Heart left ventricle (tissue), 16 donors: Measurements from ENCODE around the gene KIF20B. TPM values are rescaled to one million over a fixed set of nuclear protein-coding genes. Genes with fewer than 3 reads are reported as not detected.

ENCODE experiments used
- ATAC-seq, 4 donors: fragments of 200-7000 bp; cut with Tn5 transposase; one replicate each; pipeline ENCODE4 v1.9.1; 2020 to 2022; ENCODE audit warnings: moderate library complexity in 4 of 4, mild to moderate bottlenecking in 3 of 4, moderate number of reproducible peaks in 1 of 4
- DNase-seq, 5 donors: peaks; one replicate each; pipeline ENCODE4 v3.0.0-alpha.2; 2020
- H3K27ac ChIP-seq, 12 donors: fragments of 200-600 bp; sonication (generic) in 4 of 12; one replicate each; pipeline versions ENCODE4 v1.5.0 to v1.8.0; 2016 to 2022; ENCODE audit warnings: mild to moderate bottlenecking in 2 of 12
- H3K27me3 ChIP-seq, 9 donors: fragments of 200-600 bp; sonication (generic) in 2 of 9; one replicate each; pipeline versions ENCODE4 v1.5.1 to v1.8.0; 2016 to 2022; ENCODE audit warnings: mild to moderate bottlenecking in 3 of 9
- H3K36me3 ChIP-seq, 9 donors: fragments of 200-600 bp; sonication (generic) in 2 of 9; one replicate each; pipeline versions ENCODE4 v1.5.0 to v1.8.0; 2018 to 2022; ENCODE audit warnings: mild to moderate bottlenecking in 2 of 9
- H3K4me1 ChIP-seq, 12 donors: fragments of 200-600 bp; sonication (generic) in 4 of 12; one replicate each; pipeline versions ENCODE4 v1.5.0 to v1.8.0; 2016 to 2022; ENCODE audit warnings: mild to moderate bottlenecking in 3 of 12
- H3K4me3 ChIP-seq, 12 donors: fragments of 200-600 bp; sonication (generic) in 4 of 12; one replicate each; pipeline versions ENCODE4 v1.5.0 to v1.8.0; 2017 to 2022; ENCODE audit warnings: mild to moderate bottlenecking in 9 of 12, moderate library complexity in 4 of 12
- H3K9me3 ChIP-seq, 12 donors: fragments of 200-600 bp; sonication (generic) in 4 of 12; one replicate each; pipeline versions ENCODE4 v1.5.0 to v1.8.0; 2016 to 2022; ENCODE audit warnings: mild to moderate bottlenecking in 1 of 12
- CTCF ChIP-seq, 12 donors: fragments of 200-600 bp; sonication (generic) in 4 of 12; IDR thresholded peaks; one replicate each; pipeline versions ENCODE4 v1.5.0 to v1.8.0; 2018 to 2022; ENCODE audit warnings: antibody characterized with exemption in 12 of 12, mild to moderate bottlenecking in 5 of 12
- POLR2A ChIP-seq, 2 donors: fragments of 450-650 bp; IDR thresholded peaks; one replicate each; pipeline ENCODE4 v1.6.1; 2017; ENCODE audit warnings: antibody characterized with exemption in 2 of 2, mild to moderate bottlenecking in 2 of 2, moderate library complexity in 2 of 2
- WGBS, 4 donors: extraction: QIAGEN DNeasy Blood & Tissue Kit in 2 of 4; methylation state at CpG; one replicate each; pipeline versions ENCODE4 v1.1.5 to v1.1.7; 2013 to 2018; 5-methylcytosine and 5-hydroxymethylcytosine counted together
- intact Hi-C, 10 donors: fragments of 100-400 bp; cut with DNase I; formaldehyde crosslinking; loops; one replicate each; pipeline versions ENCODE4 v1.11.1 to v1.14.2; 2022
- polyA plus RNA-seq, 2 donors: library from polyadenylated mRNA; stranded (reverse); fragments of 200-250 nt; gene quantifications; one replicate each; pipeline ENCODE4 v1.2.3, GENCODE V29; 2013
- total RNA-seq, 9 donors: library from RNA; depleted of rRNA in 2 of 9; stranded (reverse); fragments of >200 nt in 2 of 9; fragmentation: NEBNext Ultra II Directional in 3 of 9; extraction: Animal tissue kit (Norgen Biotek cat#: 25700) in 3 of 9; gene quantifications; one replicate each; pipeline versions ENCODE4 v1.1.0 to v1.2.4, GENCODE V29; 2016 to 2023
- donor health status: ischemic (EF 13 %, LVEDD 7.1; RV severe dilation, severe dysfunction).
- donor health status: healthy with polysubstance abuse.
- donor health status: DM: no; HTN: yes; CAD: no.
- donor health status: DM: no; HTN: no; CAD: no.
- donor health status: ischemic (EF 25% LVEDD 6.9; RV normal size, moderate dysfunction).
- donor health status: ischemic (EF 25% LVEDD 5.7; RV mildly dilated, moderate dysfunction).
- donor health status: healthy.
- donor health status: DM: yes; HTN: yes; CAD: no.
- donor health status: ischemic (EF 35%, LVEDD 5.7; RV mildly dilated, moderate dysfunction).
- donor health status: nonischemic (EF 11% LVEDD 7.7; RV severe dilation, severe dysfunction).
- donor health status: DM: yes; HTN: yes; CAD: no.
- donor health status: PGD.
- donor health status: ischemic (EF 29% LVEDD 5.4; RV normal size, mild dysfunction).
- donor health status: nonischemic (EF 23%, LVEDD 6.1; RV moderate dilation, normal function).

Gene KIF20B
- total and polyA plus RNA-seq, 11 donors: 0.50 to 8.6 (median 2.2) TPM

DNA sequence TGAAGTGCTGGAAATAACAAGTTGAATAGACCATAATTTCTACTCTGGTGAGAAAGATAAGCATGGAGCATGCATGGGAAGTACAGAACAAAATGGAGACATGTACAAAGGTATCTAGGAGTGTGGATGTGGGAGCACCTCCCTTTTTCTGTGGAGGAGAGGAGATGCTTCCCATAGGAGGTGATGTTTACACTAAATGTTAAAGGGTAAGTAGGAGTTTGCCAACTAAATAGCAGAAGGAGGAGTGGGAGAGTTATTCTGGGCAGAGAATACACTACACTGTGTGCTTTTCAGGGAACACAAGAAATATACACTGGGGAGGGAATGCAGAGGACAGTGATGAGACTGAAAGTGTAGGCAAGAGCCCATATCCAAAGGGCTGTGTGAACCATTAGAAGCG, 35.3 kb upstream of the KIF20B start:
- Histone ChIP-seq H3K27me3 (no peaks in the 10 kb centered on the region), H3K27ac (no peak overlapping the region), H3K4me3 (no peak overlapping the region), H3K36me3 (no peaks in the 10 kb centered on the region), H3K9me3 (no peaks in the 10 kb centered on the region), H3K4me1 (peaks cover 0 to 4% (median 0%) of the 10 kb centered on the region in 12 donors)
- intact Hi-C loops: loop anchor here in 1 of 10 donors (2.0 kb wide), 1 partner anchor 19 kb away; no protein-coding TSS in a partner anchor
- TF ChIP-seq POLR2A (IDR thresholded peaks at IDR 0.05) (no peak), CTCF (IDR thresholded peaks at IDR 0.05) (no peak)
- DNase-seq (no peak), ATAC-seq (no peak)
- WGBS, 4 donors: 91 to 100% (median 95%) methylated on average over 1 of the region's 1 CpG

GRCh38 chr10:89668386-89669071, 32.9 kb upstream of the KIF20B start:
- H3K27ac ChIP-seq: no peak overlapping the region
- H3K27me3 ChIP-seq: no peaks in the 10 kb centered on the region
- ATAC-seq (no peak), DNase-seq (no peak)
- WGBS, 4 donors: 85 to 94% (median 88%) methylated on average over 3 of the region's 3 CpGs
- TF ChIP-seq POLR2A (IDR thresholded peaks at IDR 0.05) (no peak), CTCF (IDR thresholded peaks at IDR 0.05) (no peak)
- no peaks in the 10 kb centered on the region for H3K36me3 ChIP-seq
- intact Hi-C loops: no loop called here
- H3K4me3 ChIP-seq: no peak overlapping the region
- H3K4me1 ChIP-seq: no peaks in the 10 kb centered on the region
- no peaks in the 10 kb centered on the region for H3K9me3 ChIP-seq

GRCh38 chr10:89669985-89670384, 31.4 kb upstream of the KIF20B start:
- TF ChIP-seq POLR2A (IDR thresholded peaks at IDR 0.05) (no peak), CTCF (IDR thresholded peaks at IDR 0.05) (no peak)
- intact Hi-C loops: no loop called here
- H3K36me3 ChIP-seq: no peaks in the 10 kb centered on the region
- DNase-seq: no peak
- no peaks in the 10 kb centered on the region for H3K4me1 ChIP-seq
- H3K27ac ChIP-seq: no peak overlapping the region
- H3K4me3 ChIP-seq: no peak overlapping the region
- 87 to 98% (median 93%) methylated on average over 1 of the region's 1 CpG for WGBS, 4 donors
- no peaks in the 10 kb centered on the region for H3K9me3 ChIP-seq
- ATAC-seq: no peak
- H3K27me3 ChIP-seq: no peaks in the 10 kb centered on the region

DNA sequence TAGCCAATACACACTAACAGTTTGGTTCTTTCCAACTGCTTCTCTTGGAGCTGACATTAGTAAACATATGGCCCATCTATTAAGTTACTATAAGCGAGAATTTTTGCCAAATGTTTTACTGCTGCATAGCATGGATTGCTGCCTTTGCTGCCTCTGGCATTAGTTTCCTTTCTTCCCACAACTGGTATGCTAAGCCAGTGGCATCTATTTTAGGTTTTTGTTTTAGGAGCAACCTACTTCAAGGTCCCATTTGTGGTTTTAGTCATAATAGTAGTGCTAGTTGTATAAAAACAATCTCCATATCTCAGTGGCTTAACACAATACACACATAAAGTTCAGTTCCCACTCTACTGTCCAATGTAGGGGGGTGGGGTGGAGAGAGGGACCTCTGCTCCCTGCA, 30.5 kb upstream of the KIF20B start:
- no peak for ATAC-seq
- no peak overlapping the region for H3K27ac ChIP-seq
- TF ChIP-seq CTCF (IDR thresholded peaks at IDR 0.05) (no peak), POLR2A (IDR thresholded peaks at IDR 0.05) (no peak)

More for the DNA sequence above, 30.5 kb upstream of the KIF20B start:
- Histone ChIP-seq H3K27me3 (no peaks in the 10 kb centered on the region), H3K36me3 (no peaks in the 10 kb centered on the region), H3K9me3 (no peaks in the 10 kb centered on the region), H3K4me1 (no peaks in the 10 kb centered on the region), H3K4me3 (no peak overlapping the region)
- no peak for DNase-seq
- intact Hi-C loops: no loop called here
- 86 to 91% (median 89%) methylated on average over 1 of the region's 1 CpG for WGBS, 4 donors
